Neuronal stem cell (in vitro differentiated cells): ENCODE results near the gene NPDC1.
"Not testable (repeated sequence)": the region's sequence is repeated elsewhere in the genome, so short reads cannot be mapped to it uniquely, and the experiment has no call there.

Experiments used
- DNase-seq: peaks from one replicate; pipeline ENCODE4 v3.0.0-alpha.2; 2013; ENCODE audit warnings: low spot score
- H2AFZ ChIP-seq: one replicate; pipeline ENCODE4 v1.6.1; 2013; ENCODE audit warnings: mild to moderate bottlenecking, low read length, inconsistent platforms
- H2AK5ac ChIP-seq: 2 replicates; pipeline ENCODE4 v1.6.1; 2013; ENCODE audit warnings: low read depth, mild to moderate bottlenecking, inconsistent platforms, low read length, moderate library complexity, mixed read lengths
- H2BK120ac ChIP-seq: 2 replicates; pipeline ENCODE4 v1.6.1; 2013; ENCODE audit warnings: low read depth, mild to moderate bottlenecking, inconsistent platforms, low read length, moderate library complexity, mixed read lengths
- H2BK12ac ChIP-seq: one replicate; pipeline ENCODE4 v1.6.1; 2013; ENCODE audit warnings: low read length, inconsistent platforms
- H2BK15ac ChIP-seq: 2 replicates; pipeline ENCODE4 v1.6.1; 2013; ENCODE audit warnings: mild to moderate bottlenecking, low read length, inconsistent platforms, mixed read lengths
- H2BK5ac ChIP-seq: one replicate; pipeline ENCODE4 v1.6.1; 2013; ENCODE audit warnings: inconsistent platforms, mild to moderate bottlenecking, low read length, moderate library complexity
- H3K14ac ChIP-seq: one replicate; pipeline ENCODE4 v1.6.1; 2013; ENCODE audit warnings: low read length, inconsistent platforms
- H3K18ac ChIP-seq: 2 replicates; pipeline ENCODE4 v1.6.1; 2013; ENCODE audit warnings: low read length, inconsistent platforms
- H3K23ac ChIP-seq: 2 replicates; pipeline ENCODE4 v1.6.1; 2013; ENCODE audit warnings: low read depth, mild to moderate bottlenecking, mixed read lengths, low read length, inconsistent platforms; ENCODE audit not compliant: poor library complexity
- H3K27ac ChIP-seq: replicated peaks from 3 replicates; pipeline ENCODE4 v1.5.1; 2013; ENCODE audit warnings: low read length, inconsistent platforms
- H3K27me3 ChIP-seq, 3 experiments: 2 replicates each; pipeline ENCODE4 v1.6.1; 2013; ENCODE audit warnings: low read length in 3 of 3, mild to moderate bottlenecking in 2 of 3, inconsistent platforms in 1 of 3, low read depth in 1 of 3, mixed read lengths in 1 of 3, moderate library complexity in 1 of 3; ENCODE audit not compliant: control insufficient read depth in 3 of 3, insufficient read depth in 3 of 3
- H3K36me3 ChIP-seq, 2 donors: replicated peaks in 1 of 2; 2 replicates each; pipeline ENCODE4 v1.6.1; 2013; ENCODE audit warnings: low read length in 2 of 2; ENCODE audit not compliant: control insufficient read depth in 2 of 2, insufficient read depth in 2 of 2
- H3K4ac ChIP-seq: 2 replicates; pipeline ENCODE4 v1.6.1; 2013; ENCODE audit warnings: inconsistent platforms, mild to moderate bottlenecking, low read length, moderate library complexity
- H3K4me1 ChIP-seq, 2 donors: 1 replicate in 1 of 2; 2 replicates in 1 of 2; pipeline ENCODE4 v1.6.1; 2013; ENCODE audit warnings: low read length in 2 of 2, low read depth in 1 of 2; ENCODE audit not compliant: control insufficient read depth in 2 of 2, insufficient read depth in 1 of 2
- H3K4me2 ChIP-seq: one replicate; pipeline ENCODE4 v1.6.1; 2013; ENCODE audit warnings: mild to moderate bottlenecking, low read length, inconsistent platforms; ENCODE audit not compliant: insufficient read depth, poor library complexity, severe bottlenecking
- H3K4me3 ChIP-seq, 2 donors: 2 replicates each; pipeline ENCODE4 v1.5.1; 2013; ENCODE audit warnings: low read length in 2 of 2, mild to moderate bottlenecking in 2 of 2, inconsistent platforms in 1 of 2, moderate library complexity in 1 of 2
- H3K79me1 ChIP-seq: one replicate; pipeline ENCODE4 v1.6.1; 2013; ENCODE audit warnings: low read depth, mild to moderate bottlenecking, inconsistent platforms, low read length, moderate library complexity
- H3K9ac ChIP-seq: one replicate; pipeline ENCODE4 v1.6.1; 2013; ENCODE audit warnings: mild to moderate bottlenecking, low read depth, low read length, inconsistent platforms; ENCODE audit not compliant: poor library complexity
- H3K9me3 ChIP-seq, 2 donors: replicated peaks in 1 of 2; 2 replicates each; pipeline versions ENCODE3 to v1.6.1; 2013; ENCODE audit warnings: low read length in 2 of 2, mild to moderate bottlenecking in 2 of 2, inconsistent platforms in 1 of 2, low read depth in 1 of 2, mixed read lengths in 1 of 2, moderate library complexity in 1 of 2; ENCODE audit not compliant: control insufficient read depth in 2 of 2, insufficient read depth in 1 of 2
- H4K8ac ChIP-seq: one replicate; pipeline ENCODE4 v1.6.1; 2013; ENCODE audit warnings: low read depth, mild to moderate bottlenecking, inconsistent platforms, low read length, moderate library complexity
- H4K91ac ChIP-seq: one replicate; pipeline ENCODE4 v1.6.1; 2013; ENCODE audit warnings: low read length, low read depth, mild to moderate bottlenecking, inconsistent platforms; ENCODE audit not compliant: poor library complexity
- WGBS, 2 donors: extraction: QIAGEN DNeasy Blood & Tissue Kit; methylation state at CpG; one replicate each; pipeline ENCODE4 v1.1.7; 2013; ENCODE audit warnings: missing lambda C conversion rate in 2 of 2, mixed read lengths in 1 of 2; ENCODE audit not compliant: insufficient read length in 2 of 2, insufficient replicate concordance in 1 of 2; ENCODE audit errors: extremely low coverage in 2 of 2; 5-methylcytosine and 5-hydroxymethylcytosine counted together

NPDC1 gene

DNA sequence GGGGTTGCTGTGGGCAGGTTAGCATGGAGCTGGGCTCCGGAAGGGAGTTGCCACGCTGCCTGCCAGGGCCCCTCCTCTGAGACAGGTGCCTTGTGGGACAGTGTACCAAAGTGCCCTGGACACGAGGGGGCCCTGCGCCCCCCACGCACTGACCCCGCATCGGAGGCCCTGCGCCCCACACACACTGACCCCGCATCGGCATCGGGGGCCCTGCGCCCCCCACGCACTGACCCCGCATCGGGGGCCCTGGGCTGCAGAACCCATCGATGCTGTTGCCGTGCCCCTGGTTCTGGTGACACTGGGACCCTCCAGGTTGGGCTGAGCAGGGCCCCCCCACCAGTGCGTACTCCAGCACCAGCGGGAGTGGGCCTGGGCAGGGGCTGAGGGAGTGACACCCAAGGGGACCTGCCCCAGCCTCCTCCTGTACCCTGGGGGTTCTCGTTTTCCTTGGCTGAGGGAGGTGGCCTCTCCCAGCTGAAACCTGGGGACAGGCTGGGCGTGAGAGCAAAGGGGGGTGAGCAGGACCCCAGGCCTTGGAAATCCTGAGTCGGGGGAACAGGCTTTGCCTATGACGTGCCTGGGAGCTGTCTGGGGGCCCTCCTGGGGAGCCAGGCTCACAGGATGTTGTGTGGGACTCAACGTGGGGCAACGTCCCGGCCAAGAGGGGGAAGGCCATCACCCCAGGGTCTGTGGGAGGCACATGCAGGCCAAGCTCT, 17.5 kb upstream of the NPDC1 start:
- peaks cover 0 to 2% of the 10 kb centered on the region in 2 donors for H3K9me3 ChIP-seq
- no peak for DNase-seq

GRCh38 chr9:137062798-137063197, 16.8 kb upstream of the NPDC1 start:
- not testable (repeated sequence) for H2AK5ac ChIP-seq, H2BK12ac ChIP-seq, H4K91ac ChIP-seq, H3K79me1 ChIP-seq, H2BK5ac ChIP-seq, H3K9ac ChIP-seq, H3K27ac ChIP-seq, H3K18ac ChIP-seq, H2AFZ ChIP-seq, H3K27me3 ChIP-seq, H3K4me2 ChIP-seq, H3K4me1 ChIP-seq, H3K9me3 ChIP-seq, H3K23ac ChIP-seq, H3K4ac ChIP-seq, DNase-seq, H2BK15ac ChIP-seq, H4K8ac ChIP-seq, H3K4me3 ChIP-seq, H2BK120ac ChIP-seq, H3K14ac ChIP-seq
- H3K36me3 ChIP-seq, result peaks cover 3 to 30% of the 10 kb centered on the region in 2 donors
- no CpG with 5 or more reads among the region's 9 CpGs for WGBS, 2 donors

More for the DNA sequence above, 17.5 kb upstream of the NPDC1 start:
- H3K4me3 ChIP-seq, result no peak overlapping the region
- peak overlapping the region; percentile 2 for H3K18ac ChIP-seq
- no CpG with 5 or more reads among the region's 26 CpGs for WGBS, 2 donors
- H4K8ac ChIP-seq, result no peak overlapping the region
- H3K27me3 ChIP-seq, result peaks cover 0 to 6% (median 0%) of the 10 kb centered on the region in 3 experiments
- H3K23ac ChIP-seq, result no peak overlapping the region
- no peak overlapping the region for H3K27ac ChIP-seq
- no peak overlapping the region for H3K4me2 ChIP-seq
- H2AK5ac ChIP-seq, result peak overlapping the region; percentile 68
- peaks cover 3 to 30% of the 10 kb centered on the region in 2 donors for H3K36me3 ChIP-seq
- peaks cover 2% of the 10 kb centered on the region for H3K79me1 ChIP-seq
- no peak overlapping the region for H2AFZ ChIP-seq
- no peak overlapping the region for H2BK12ac ChIP-seq
- H2BK120ac ChIP-seq, result peak overlapping the region; percentile 41
- H3K9ac ChIP-seq, result peak overlapping the region; percentile 24
- no peak overlapping the region for H4K91ac ChIP-seq
- peaks cover under 1 to 2% of the 10 kb centered on the region in 2 donors for H3K4me1 ChIP-seq
- H3K4ac ChIP-seq, result no peak overlapping the region
- no peak overlapping the region for H3K14ac ChIP-seq
- peak overlapping the region; percentile 64 for H2BK15ac ChIP-seq
- no peak overlapping the region for H2BK5ac ChIP-seq

- Histone ChIP-seq H2BK120ac (no peak overlapping the region), H3K9me3 (no peaks in the 10 kb centered on the region), H3K14ac (no peak overlapping the region), H3K27me3 (peaks cover 0 to 11% (median 0%) of the 10 kb centered on the region in 3 experiments), H3K4me3 (no peak overlapping the region), H3K79me1 (peaks cover 2% of the 10 kb centered on the region), H3K36me3 (peaks cover 3 to 30% of the 10 kb centered on the region in 2 donors), H3K18ac (no peak overlapping the region), H3K9ac (no peak overlapping the region), H4K8ac (no peak overlapping the region), H2BK5ac (no peak overlapping the region), H3K27ac (no peak overlapping the region), H2BK12ac (no peak overlapping the region), H3K4me2 (no peak overlapping the region), H2AK5ac (no peak overlapping the region), H3K4ac (no peak overlapping the region), H4K91ac (no peak overlapping the region), H2BK15ac (no peak overlapping the region), H3K23ac (peak overlapping the region; percentile 43), H3K4me1 (no peaks in the 10 kb centered on the region), H2AFZ (no peak overlapping the region)
- no peak for DNase-seq
- no CpG with 5 or more reads among the region's 15 CpGs for WGBS, 2 donors
These were observed 16.4 kb upstream of the NPDC1 start for GRCh38 chr9:137062384-137062783.

GRCh38 chr9:137058521-137059234, 12.7 kb upstream of the NPDC1 start:
- no CpG with 5 or more reads among the region's 9 CpGs for WGBS, 2 donors
- Histone ChIP-seq H4K8ac (no peak overlapping the region), H3K14ac (no peak overlapping the region)

More at GRCh38 chr9:137058521-137059234, 12.7 kb upstream of the NPDC1 start:
- H3K27me3 ChIP-seq, result peaks cover 7 to 45% (median 23%) of the 10 kb centered on the region in 3 experiments
- H2BK15ac ChIP-seq, result no peak overlapping the region
- no peak overlapping the region for H3K9ac ChIP-seq
- no peak overlapping the region for H2AK5ac ChIP-seq
- H3K4me1 ChIP-seq, result peaks cover 8 to 13% of the 10 kb centered on the region in 2 donors
- H3K4me3 ChIP-seq, result no peak overlapping the region
- no peak overlapping the region for H3K4ac ChIP-seq
- H3K23ac ChIP-seq, result no peak overlapping the region
- H3K9me3 ChIP-seq, result peaks cover 0 to 1% of the 10 kb centered on the region in 2 donors
- no peak for DNase-seq
- H2BK12ac ChIP-seq, result no peak overlapping the region
- peaks cover 2% of the 10 kb centered on the region for H3K79me1 ChIP-seq
- H3K18ac ChIP-seq, result no peak overlapping the region
- H3K4me2 ChIP-seq, result no peak overlapping the region
- H2AFZ ChIP-seq, result no peak overlapping the region
- H2BK120ac ChIP-seq, result no peak overlapping the region
- no peak overlapping the region for H2BK5ac ChIP-seq
- no peaks in the 10 kb centered on the region for H3K36me3 ChIP-seq
- no peak overlapping the region for H4K91ac ChIP-seq
- no peak overlapping the region for H3K27ac ChIP-seq
